GM21576 (cell line): Measurements from ENCODE around the gene GGN.

Source experiments
- ATAC-seq: cut with Tn5 transposase; IDR thresholded peaks from one replicate; pipeline ENCODE4 v1.9.1; 2021; ENCODE audit warnings: mild to moderate bottlenecking, moderate library complexity; ENCODE audit not compliant: unreplicated experiment

Gene GGN

GRCh38 chr19:38388349-38389100 is 691 bp upstream of the GGN start, which contains the start of gene SPRED3:
TSS of gene SPRED3 (plus strand) at chr19:38388697. CDS start at chr19:38390303, 1,606 bp downstream.
- no peak for ATAC-seq

GRCh38 chr19:38386971-38387549 is 774 bp downstream of the GGN start:
- ATAC-seq: no peak

- no peak for ATAC-seq
Observed at GRCh38 chr19:38386300-38386970, 1.4 kb downstream of the GGN start.

GRCh38 chr19:38385804-38386257 is 2.0 kb downstream of the GGN start:
- ATAC-seq: no peak

- no peak for ATAC-seq
Observed at GRCh38 chr19:38385057-38385803, 2.6 kb downstream of the GGN start.

GRCh38 chr19:38384209-38385027 is 3.4 kb downstream of the GGN start:
- no peak for ATAC-seq

GRCh38 chr19:38383743-38384142 is 4.1 kb downstream of the GGN start:
- ATAC-seq: no peak

- no peak for ATAC-seq
Observed at GRCh38 chr19:38383184-38383583, 4.7 kb downstream of the GGN start.

GRCh38 chr19:38381138-38381537 is 6.7 kb downstream of the GGN start:
- no peak for ATAC-seq

GRCh38 chr19:38378866-38379265 is 9.0 kb downstream of the GGN start:
- ATAC-seq: no peak

GRCh38 chr19:38377052-38377451 is 10.8 kb downstream of the GGN start:
- no peak for ATAC-seq

- no peak for ATAC-seq
Observed at GRCh38 chr19:38376576-38376975, 11.3 kb downstream of the GGN start.

- ATAC-seq: no peak
Observed at GRCh38 chr19:38375748-38376147, 12.1 kb downstream of the GGN start.

- ATAC-seq: no peak
Observed at GRCh38 chr19:38375098-38375493, 12.7 kb downstream of the GGN start.

- ATAC-seq: peak; percentile 91
Observed at GRCh38 chr19:38374332-38375097, 13.3 kb downstream of the GGN start, which contains the start of gene PSMD8. TSS of gene PSMD8 (plus strand) at chr19:38374571. CDS start at chr19:38374602, 31 bp downstream.

GRCh38 chr19:38373907-38374331 is 13.9 kb downstream of the GGN start:
- no peak for ATAC-seq

GRCh38 chr19:38371081-38371480 is 16.8 kb downstream of the GGN start:
- no peak for ATAC-seq

GRCh38 chr19:38370299-38370698 is 17.5 kb downstream of the GGN start:
- no peak for ATAC-seq

GRCh38 chr19:38369584-38369983 is 18.2 kb downstream of the GGN start:
- ATAC-seq: no peak
